Measurements from ENCODE around the gene ZNF787. TPM values are rescaled to one million over a fixed set of nuclear protein-coding genes. Genes with fewer than 3 reads are reported as not detected.
"Not testable (repeated sequence)": the region's sequence is repeated elsewhere in the genome, so short reads cannot be mapped to it uniquely, and the experiment has no call there.

ZNF787 gene
- total and polyA plus RNA-seq, 2 donors (not counting 3 experiments of a cell fraction or from before 2014, with no cell fraction given) = 11.6 to 32.7 TPM

DNA sequence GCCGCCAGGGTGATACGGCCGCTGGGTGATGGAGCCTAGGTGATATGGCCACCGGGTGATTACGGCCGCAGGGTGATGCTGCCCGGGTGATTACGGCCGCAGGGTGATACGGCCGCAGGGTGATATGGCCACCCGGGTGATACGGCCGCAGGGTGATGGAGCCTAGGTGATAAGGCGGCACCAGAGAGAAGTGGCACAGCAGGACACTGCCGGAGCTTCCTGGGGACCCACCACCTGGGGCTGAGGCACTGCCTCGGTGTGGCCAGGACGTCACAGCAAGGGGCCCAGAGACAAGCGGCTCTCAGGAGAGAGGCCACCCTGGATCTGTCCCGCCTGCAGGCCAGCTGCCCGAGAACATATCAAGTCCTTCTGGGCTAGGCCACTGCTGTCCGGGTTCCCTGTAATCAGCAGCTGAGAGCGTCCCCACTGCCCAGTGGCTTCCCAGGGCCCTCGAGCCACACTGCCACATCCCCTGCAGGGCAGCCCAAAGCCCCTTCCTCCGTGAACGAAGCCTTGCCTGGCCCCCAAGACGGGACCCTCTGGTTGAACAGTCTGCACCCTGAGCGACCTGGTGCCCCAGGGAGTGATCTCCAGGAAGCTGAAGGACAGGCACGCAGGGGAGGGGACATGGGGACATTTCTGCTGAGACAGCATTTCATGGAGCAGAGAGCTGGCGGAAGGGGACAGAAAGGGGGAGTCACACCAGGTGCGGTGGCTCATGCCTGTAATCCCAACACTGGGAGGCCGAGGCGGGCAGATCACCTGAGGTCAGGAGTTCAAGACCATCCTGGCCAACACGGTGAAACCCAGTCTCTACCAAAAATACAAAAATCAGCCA, 22.1 kb downstream of the ZNF787 start:
- H2AFZ ChIP-seq (ENCODE audit: low read depth, low read length) = no peak overlapping the region
- no peak for DNase-seq (ENCODE audit: low read depth, low spot score)
- no peak overlapping the region for H3K4me3 ChIP-seq (replicated peaks in 1 of 3; ENCODE audit: insufficient read depth in 1 of 3, low read depth in 1 of 3, low read length in 3 of 3)
- H3K4me2 ChIP-seq (ENCODE audit: insufficient read depth, low read length) = no peak overlapping the region
- H3K9me1 ChIP-seq (replicated peaks; ENCODE audit: control insufficient read depth, extremely low read depth, insufficient read depth, low read length) = no peaks in the 10 kb centered on the region
- POLR2A ChIA-PET = no interaction called here
- H3K27me3 ChIP-seq (ENCODE audit: control insufficient read depth in 2 of 2, insufficient read depth in 2 of 2, low read length in 2 of 2) = no peaks in the 10 kb centered on the region
- H3K9ac ChIP-seq (replicated peaks; ENCODE audit: extremely low read depth, insufficient read depth, low read length) = no peak overlapping the region
- no peak for FAIRE-seq
- dilution Hi-C loops (cut with MboI; ENCODE audit: extremely low pct_ligation_motif_present, low sequenced_read_pairs) (no loop called here), intact Hi-C loops (cut with micrococcal nuclease) (no loop called here)
- H3K36me3 ChIP-seq (ENCODE audit: control insufficient read depth in 2 of 2, extremely low read depth in 1 of 2, insufficient read depth in 2 of 2, low read length in 2 of 2) = peaks cover 0 to 8% of the 10 kb centered on the region in 2 experiments
- CTCF ChIA-PET = interaction anchor here (1.0 kb wide), 1 partner anchor 18 kb away, joined by 4 read pairs; no protein-coding TSS in a partner anchor
- H3K9me3 ChIP-seq (replicated peaks; ENCODE audit: control insufficient read depth, insufficient read depth, low read length) = no peaks in the 10 kb centered on the region
- TF ChIP-seq, protein P1, sequence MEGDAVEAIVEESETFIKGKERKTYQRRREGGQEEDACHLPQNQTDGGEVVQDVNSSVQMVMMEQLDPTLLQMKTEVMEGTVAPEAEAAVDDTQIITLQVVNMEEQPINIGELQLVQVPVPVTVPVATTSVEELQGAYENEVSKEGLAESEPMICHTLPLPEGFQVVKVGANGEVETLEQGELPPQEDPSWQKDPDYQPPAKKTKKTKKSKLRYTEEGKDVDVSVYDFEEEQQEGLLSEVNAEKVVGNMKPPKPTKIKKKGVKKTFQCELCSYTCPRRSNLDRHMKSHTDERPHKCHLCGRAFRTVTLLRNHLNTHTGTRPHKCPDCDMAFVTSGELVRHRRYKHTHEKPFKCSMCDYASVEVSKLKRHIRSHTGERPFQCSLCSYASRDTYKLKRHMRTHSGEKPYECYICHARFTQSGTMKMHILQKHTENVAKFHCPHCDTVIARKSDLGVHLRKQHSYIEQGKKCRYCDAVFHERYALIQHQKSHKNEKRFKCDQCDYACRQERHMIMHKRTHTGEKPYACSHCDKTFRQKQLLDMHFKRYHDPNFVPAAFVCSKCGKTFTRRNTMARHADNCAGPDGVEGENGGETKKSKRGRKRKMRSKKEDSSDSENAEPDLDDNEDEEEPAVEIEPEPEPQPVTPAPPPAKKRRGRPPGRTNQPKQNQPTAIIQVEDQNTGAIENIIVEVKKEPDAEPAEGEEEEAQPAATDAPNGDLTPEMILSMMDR (IDR thresholded peaks at IDR 0.05; ENCODE audit: extremely low read depth in 1 of 2, insufficient read depth in 1 of 2, low read depth in 1 of 2, low read length in 2 of 2) = no peak
- TF ChIP-seq, protein P2, sequence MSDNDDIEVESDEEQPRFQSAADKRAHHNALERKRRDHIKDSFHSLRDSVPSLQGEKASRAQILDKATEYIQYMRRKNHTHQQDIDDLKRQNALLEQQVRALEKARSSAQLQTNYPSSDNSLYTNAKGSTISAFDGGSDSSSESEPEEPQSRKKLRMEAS (IDR thresholded peaks at IDR 0.05; ENCODE audit: insufficient read depth, insufficient read length) = no peak
- TF ChIP-seq MYC (IDR thresholded peaks at IDR 0.05; ENCODE audit: low read depth, low read length) = no peak
- no peak for TF ChIP-seq POLR2A (IDR thresholded peaks at IDR 0.05; ENCODE audit: low read depth, low read length)
- TF ChIP-seq POLR2AphosphoS5 (IDR thresholded peaks at IDR 0.05; ENCODE audit: insufficient read depth, low read depth, low read length) = no peak
- TF ChIP-seq EZH2 (IDR thresholded peaks at IDR 0.05; ENCODE audit: borderline replicate concordance, low read depth, low read length, severe bottlenecking) = no peak
- TF ChIP-seq GATA2 (IDR thresholded peaks at IDR 0.05; ENCODE audit: insufficient read depth, insufficient read length, low read depth, low read length) = no peak
- no peak for TF ChIP-seq FOS (IDR thresholded peaks at IDR 0.05; ENCODE audit: borderline replicate concordance, insufficient read depth, low read length)
- no peak for TF ChIP-seq JUN (IDR thresholded peaks at IDR 0.05; ENCODE audit: borderline replicate concordance, insufficient read depth, insufficient read length, low read depth)
- H4K20me1 ChIP-seq (replicated peaks; ENCODE audit: control insufficient read depth, extremely low read depth, insufficient read depth, low read length) = no peaks in the 10 kb centered on the region
- BruUV-seq (replicated peaks) = no TSS peak
- H3K79me2 ChIP-seq (ENCODE audit: control insufficient read depth, insufficient read depth, low read length) = peaks cover 15% of the 10 kb centered on the region
- no peak overlapping the region for H3K27ac ChIP-seq (ENCODE audit: insufficient read depth, low read depth, low read length)
- no peaks in the 10 kb centered on the region for H3K4me1 ChIP-seq (ENCODE audit: control insufficient read depth, extremely low read depth, insufficient read depth, low read length)

DNA sequence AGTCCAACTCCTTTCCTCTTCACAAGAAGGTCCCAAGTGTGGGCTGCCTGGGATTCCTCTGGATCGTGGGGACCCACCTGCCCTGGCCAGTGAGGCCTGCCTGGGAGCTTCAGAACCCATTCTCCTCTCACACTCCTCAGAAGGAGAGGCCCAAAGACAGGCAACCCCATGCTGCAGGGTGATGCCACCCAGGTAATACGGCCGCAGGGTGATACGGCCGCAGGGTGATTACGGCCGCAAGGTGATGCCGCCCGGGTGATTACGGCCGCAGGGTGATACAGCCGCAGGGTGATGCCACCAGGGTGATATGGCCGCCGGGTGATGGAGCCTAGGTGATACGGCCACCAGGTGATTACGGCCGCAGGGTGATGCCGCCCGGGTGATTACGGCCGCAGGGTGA, 22.9 kb downstream of the ZNF787 start:
- FAIRE-seq; H3K27ac ChIP-seq (ENCODE audit: insufficient read depth, low read depth, low read length); H3K36me3 ChIP-seq (ENCODE audit: control insufficient read depth in 2 of 2, extremely low read depth in 1 of 2, insufficient read depth in 2 of 2, low read length in 2 of 2); dilution Hi-C loops (cut with MboI; ENCODE audit: extremely low pct_ligation_motif_present, low sequenced_read_pairs); H3K4me3 ChIP-seq (replicated peaks in 1 of 3; ENCODE audit: insufficient read depth in 1 of 3, low read depth in 1 of 3, low read length in 3 of 3); CTCF ChIA-PET; H3K9me3 ChIP-seq (replicated peaks; ENCODE audit: control insufficient read depth, insufficient read depth, low read length); H2AFZ ChIP-seq (ENCODE audit: low read depth, low read length); DNase-seq (ENCODE audit: low read depth, low spot score); H4K20me1 ChIP-seq (replicated peaks; ENCODE audit: control insufficient read depth, extremely low read depth, insufficient read depth, low read length); H3K9me1 ChIP-seq (replicated peaks; ENCODE audit: control insufficient read depth, extremely low read depth, insufficient read depth, low read length); H3K4me1 ChIP-seq (ENCODE audit: control insufficient read depth, extremely low read depth, insufficient read depth, low read length); H3K4me2 ChIP-seq (ENCODE audit: insufficient read depth, low read length); BruUV-seq (replicated peaks); H3K27me3 ChIP-seq (ENCODE audit: control insufficient read depth in 2 of 2, insufficient read depth in 2 of 2, low read length in 2 of 2); POLR2A ChIA-PET; intact Hi-C loops (cut with micrococcal nuclease); H3K9ac ChIP-seq (replicated peaks; ENCODE audit: extremely low read depth, insufficient read depth, low read length): not testable (repeated sequence)
- peaks cover 15% of the 10 kb centered on the region for H3K79me2 ChIP-seq (ENCODE audit: control insufficient read depth, insufficient read depth, low read length)

All from endothelial cell of umbilical vein (primary cell).